GM19023 (cell line): ENCODE measurements around the gene UNC5C.

Experiments used
- ATAC-seq: cut with Tn5 transposase; IDR thresholded peaks from one replicate; pipeline ENCODE4 v1.9.1; 2021; ENCODE audit warnings: mild to moderate bottlenecking, moderate library complexity; ENCODE audit not compliant: unreplicated experiment

Gene UNC5C

DNA sequence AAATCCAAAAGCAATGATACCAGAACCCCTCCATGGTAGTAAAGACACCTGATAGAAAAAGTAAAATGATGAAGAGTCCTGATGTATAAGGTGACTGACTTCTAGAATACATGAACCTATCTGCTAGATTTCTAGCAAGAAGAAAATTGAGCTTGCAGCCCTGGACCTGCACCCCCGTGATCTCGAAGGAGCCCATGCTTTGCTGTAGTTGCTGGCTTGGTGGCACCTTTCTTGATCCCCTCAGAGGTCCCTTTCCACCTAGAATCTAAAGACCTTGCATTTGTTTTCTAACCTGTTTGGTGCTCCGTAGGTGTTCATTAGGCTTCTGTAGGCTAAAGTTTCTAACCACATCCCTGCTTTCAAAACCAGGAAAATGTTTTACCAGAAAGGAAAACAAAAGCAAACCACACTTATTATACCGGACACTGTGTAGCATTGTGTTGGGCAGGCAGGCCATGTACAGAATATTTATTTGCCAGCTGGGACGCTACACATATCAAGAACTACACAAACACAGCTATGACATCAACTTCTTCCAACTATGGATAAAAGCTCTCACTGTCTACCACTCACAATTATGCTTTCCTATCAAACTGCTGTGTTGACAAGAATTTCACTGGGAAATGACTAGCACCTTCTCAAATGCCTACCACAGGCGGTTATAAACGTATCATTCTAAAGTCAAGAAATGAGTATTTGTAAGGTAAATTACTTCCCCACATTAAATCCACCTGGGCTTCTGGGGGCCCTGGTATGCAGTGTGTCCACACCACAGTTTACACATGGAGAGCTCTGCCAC is 316.2 kb downstream of the UNC5C start:
- ATAC-seq: no peak

DNA sequence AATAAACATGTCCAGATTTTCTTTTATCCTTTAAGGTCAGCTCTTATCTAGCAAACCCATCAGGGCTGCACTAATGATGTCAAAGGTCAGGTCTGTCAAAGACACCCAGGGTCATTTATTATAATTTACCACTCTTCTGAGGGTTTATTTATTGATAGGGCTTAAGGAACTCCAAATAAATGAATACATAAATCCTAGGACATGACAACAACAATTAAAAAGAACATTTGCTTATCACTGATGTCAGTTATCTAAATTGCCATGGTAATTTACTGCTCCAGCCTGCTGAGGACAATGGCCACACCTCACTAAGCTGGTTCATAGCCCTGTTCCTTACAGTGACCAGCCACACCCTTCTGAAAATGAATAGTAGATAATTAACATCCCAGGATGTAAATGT is 317.1 kb downstream of the UNC5C start:
- ATAC-seq: no peak

GRCh38 chr4:95225849-95226248 is 322.9 kb downstream of the UNC5C start:
- no peak for ATAC-seq

DNA sequence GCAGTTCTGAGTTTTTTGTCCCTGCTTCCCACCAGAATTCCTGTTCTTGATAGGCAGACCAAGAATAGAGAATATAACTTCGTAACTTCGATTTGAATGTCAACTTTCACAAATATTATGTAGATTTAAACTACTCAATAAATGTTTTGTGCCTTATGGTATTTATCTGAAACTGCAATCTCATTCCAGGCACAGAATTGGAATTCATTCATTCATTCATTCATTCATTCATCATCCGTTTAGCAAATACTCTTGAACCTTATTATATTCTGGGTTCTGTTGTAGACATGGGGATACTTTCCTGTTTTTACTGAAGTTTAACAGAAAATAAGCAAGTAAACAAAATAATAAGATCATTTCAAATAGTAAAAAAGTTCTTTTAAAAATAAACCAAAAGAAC is 324.4 kb downstream of the UNC5C start:
- ATAC-seq: no peak

- ATAC-seq: no peak
Measured at GRCh38 chr4:95220205-95221175, 328.3 kb downstream of the UNC5C start.

DNA sequence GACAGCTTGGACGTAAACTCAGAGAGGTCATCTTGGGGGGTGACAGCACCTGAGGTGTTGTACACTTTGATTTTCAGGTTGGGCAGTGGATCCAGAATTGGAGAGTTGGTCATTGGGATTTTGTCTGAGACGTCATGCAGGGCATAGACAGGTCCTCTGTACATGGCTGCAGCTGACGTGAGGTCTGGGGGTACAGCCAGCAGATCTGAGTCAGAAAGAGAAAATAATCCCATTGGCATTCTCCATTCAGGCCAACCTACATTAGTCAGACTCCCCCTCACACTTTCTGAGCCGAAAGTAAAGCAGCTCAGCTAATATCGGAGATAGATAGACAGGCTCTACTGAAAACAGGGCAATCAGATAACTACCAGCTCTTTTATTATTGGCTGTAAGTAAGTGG is 329.7 kb downstream of the UNC5C start:
- ATAC-seq: no peak

- no peak for ATAC-seq
Measured at GRCh38 chr4:95217197-95217596, 331.6 kb downstream of the UNC5C start.

DNA sequence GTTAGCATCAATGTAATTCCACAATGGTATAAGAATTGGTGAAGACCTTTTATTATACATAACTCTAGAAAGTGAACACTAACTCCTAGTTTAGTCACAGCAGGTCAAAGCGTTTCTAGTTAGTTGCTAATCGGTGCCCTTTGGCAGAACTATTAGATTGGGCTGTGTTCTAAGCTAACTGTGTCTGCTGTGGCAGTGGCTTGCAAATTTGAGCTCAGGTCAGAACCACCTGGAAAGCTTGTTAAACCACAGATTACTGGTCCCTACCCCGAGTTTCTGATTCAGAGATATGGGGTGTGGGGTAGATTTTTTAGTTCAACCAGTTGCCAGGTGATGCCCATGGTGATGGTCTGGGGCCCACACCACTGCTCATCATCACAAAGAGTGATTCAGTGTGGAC is 332.1 kb downstream of the UNC5C start:
- no peak for ATAC-seq

DNA sequence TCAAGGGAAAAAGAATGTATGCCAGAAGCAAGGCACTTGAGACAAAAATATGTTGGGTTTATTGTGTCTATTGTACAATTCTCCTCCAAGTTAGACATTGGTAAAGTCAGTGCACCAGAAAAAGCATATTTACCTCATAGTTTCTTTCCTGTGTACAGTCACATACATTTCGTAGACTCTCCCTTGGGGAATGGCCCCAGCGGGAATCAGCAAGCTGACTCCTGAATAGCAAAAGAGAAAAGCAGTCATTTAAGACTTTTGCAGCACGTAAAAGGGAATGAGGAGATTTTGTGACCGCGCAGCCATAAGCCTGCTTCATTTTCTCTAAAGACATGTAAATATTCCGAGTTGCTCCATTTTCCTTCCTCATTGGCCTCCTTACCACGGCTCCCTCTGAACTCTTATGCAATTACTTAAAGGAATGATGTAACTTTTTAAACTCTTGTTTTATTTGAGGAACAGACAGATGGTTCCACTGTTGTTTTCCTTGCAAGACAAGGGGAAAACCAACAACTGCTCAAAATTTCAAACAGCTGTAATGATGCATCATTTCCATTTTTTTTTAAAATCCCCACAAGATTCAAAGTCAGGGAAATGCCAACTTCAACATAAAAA is 332.7 kb downstream of the UNC5C start:
- no peak for ATAC-seq

GRCh38 chr4:95215043-95215442 is 333.7 kb downstream of the UNC5C start:
- no peak for ATAC-seq

- no peak for ATAC-seq
Measured at GRCh38 chr4:95214408-95214807, 334.4 kb downstream of the UNC5C start.

GRCh38 chr4:95213366-95213765 is 335.4 kb downstream of the UNC5C start:
- no peak for ATAC-seq

- no peak for ATAC-seq
Measured at GRCh38 chr4:95212692-95213091, 336.1 kb downstream of the UNC5C start.

GRCh38 chr4:95209927-95210326 is 338.8 kb downstream of the UNC5C start:
- ATAC-seq: no peak

GRCh38 chr4:95204873-95205272 is 343.9 kb downstream of the UNC5C start:
- ATAC-seq: no peak

- ATAC-seq: no peak
Measured at GRCh38 chr4:95204267-95204844, 344.4 kb downstream of the UNC5C start.

DNA sequence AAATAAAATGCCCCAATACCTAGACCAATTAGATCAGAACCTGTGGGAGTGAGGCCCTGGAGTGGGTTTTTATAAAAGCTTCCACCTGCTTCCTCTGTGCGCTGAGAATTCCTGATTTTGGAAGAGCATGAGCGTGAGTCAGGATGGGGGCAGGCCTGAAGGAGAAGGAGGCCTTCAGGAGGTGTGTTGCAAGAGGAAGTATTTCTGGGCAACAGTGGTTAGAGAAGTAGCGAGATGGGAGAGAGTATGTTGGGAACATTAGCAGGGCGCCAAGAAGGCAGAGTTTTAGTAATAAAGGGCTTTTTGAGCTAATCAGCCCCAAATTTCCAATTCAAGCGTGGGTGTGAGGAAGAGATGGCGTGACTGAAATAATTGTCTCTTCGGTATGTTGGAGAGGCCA is 349.8 kb downstream of the UNC5C start:
- ATAC-seq: no peak

- ATAC-seq: no peak
Measured at GRCh38 chr4:95197353-95197752, 351.4 kb downstream of the UNC5C start.

GRCh38 chr4:95193391-95194224 is 355.2 kb downstream of the UNC5C start:
- ATAC-seq: no peak

DNA sequence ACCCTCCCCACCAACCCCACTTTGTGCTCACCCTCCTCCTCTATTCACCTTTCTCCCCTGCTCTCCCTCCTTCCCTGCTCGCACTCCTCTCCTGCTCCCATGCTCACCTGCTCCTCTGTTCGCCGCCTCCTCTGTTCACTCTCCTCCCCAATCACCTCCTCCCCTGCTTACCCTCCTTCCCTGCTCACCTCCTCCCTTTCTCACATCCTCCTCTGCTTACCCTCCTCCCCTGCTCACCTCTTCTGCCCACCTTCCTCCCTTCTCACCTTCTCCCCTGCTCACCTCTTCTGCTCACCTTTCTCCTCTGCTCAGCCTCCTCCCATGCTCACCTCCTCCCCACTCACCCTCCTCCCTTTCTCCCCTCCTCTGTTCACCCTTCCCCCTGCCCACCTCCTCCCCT is 357.2 kb downstream of the UNC5C start:
- ATAC-seq: no peak
